ENCODE results near the gene RALGAPA2.

GRCh38 chr20:20564279-20564678 lies 148.2 kb downstream of the RALGAPA2 start:
- TF ChIP-seq POLR2A (IDR thresholded peaks at IDR 0.05) (no peak), CTCF (IDR thresholded peaks at IDR 0.05) (no peak)

All from breast epithelium (tissue), 3 donors.